Osteocyte (in vitro differentiated cells): ENCODE measurements around the gene TRA2B. TPM values are rescaled to one million over a fixed set of nuclear protein-coding genes. Genes with fewer than 3 reads are reported as not detected.

Experiments
- DNase-seq: peaks from one replicate; pipeline ENCODE4 v3.0.0; 2021; ENCODE audit warnings: mixed read lengths; ENCODE audit not compliant: unreplicated experiment; ENCODE audit errors: extremely low spot score
- H3K27ac Mint-ChIP-seq: one replicate; pipeline ENCODE4 v1.8.0; 2021; ENCODE audit warnings: mild to moderate bottlenecking, mixed read lengths; ENCODE audit not compliant: unreplicated experiment
- H3K27me3 Mint-ChIP-seq: one replicate; pipeline ENCODE4 v1.8.0; 2021; ENCODE audit warnings: mixed read lengths; ENCODE audit not compliant: unreplicated experiment
- H3K36me3 Mint-ChIP-seq: one replicate; pipeline ENCODE4 v1.8.0; 2021; ENCODE audit warnings: mixed read lengths; ENCODE audit not compliant: unreplicated experiment
- H3K4me1 Mint-ChIP-seq: one replicate; pipeline ENCODE4 v1.8.0; 2021; ENCODE audit warnings: mixed read lengths; ENCODE audit not compliant: unreplicated experiment
- H3K4me3 Mint-ChIP-seq: one replicate; pipeline ENCODE4 v1.8.0; 2021; ENCODE audit warnings: mild to moderate bottlenecking, moderate library complexity, mixed read lengths; ENCODE audit not compliant: unreplicated experiment
- H3K9me3 Mint-ChIP-seq: one replicate; pipeline ENCODE4 v1.8.0; 2021; ENCODE audit warnings: mixed read lengths; ENCODE audit not compliant: unreplicated experiment
- CTCF ChIP-seq: fragments of 200-600 bp; sonication (generic); IDR thresholded peaks from 2 replicates; pipeline ENCODE4 v1.5.0; 2021; ENCODE audit warnings: antibody characterized with exemption, mild to moderate bottlenecking, moderate library complexity
- total RNA-seq: library from RNA; stranded (reverse); gene quantifications from 2 replicates; pipeline ENCODE4 v1.2.1, GENCODE V29; 2021

The TRA2B gene
- total RNA-seq, 1 donor from 2014 or later: 113 TPM

GRCh38 chr3:185943760-185944106 lies 5.9 kb upstream of the TRA2B start:
- no peaks in the 10 kb centered on the region for H3K36me3 Mint-ChIP-seq
- no peak overlapping the region for H3K4me3 Mint-ChIP-seq
- H3K27ac Mint-ChIP-seq: peak overlapping the region; percentile 62
- no peak for TF ChIP-seq CTCF
- H3K4me1 Mint-ChIP-seq: peaks cover 16% of the 10 kb centered on the region
- DNase-seq: no peak
- no peaks in the 10 kb centered on the region for H3K9me3 Mint-ChIP-seq
- peaks cover 11% of the 10 kb centered on the region for H3K27me3 Mint-ChIP-seq

- peaks cover 2% of the 10 kb centered on the region for H3K9me3 Mint-ChIP-seq
- peak overlapping the region; percentile 62 for H3K27ac Mint-ChIP-seq
- DNase-seq: peak; percentile 92
- H3K4me3 Mint-ChIP-seq: peak overlapping the region; percentile 59
- no peaks in the 10 kb centered on the region for H3K36me3 Mint-ChIP-seq
- peaks cover 9% of the 10 kb centered on the region for H3K27me3 Mint-ChIP-seq
- peaks cover 17% of the 10 kb centered on the region for H3K4me1 Mint-ChIP-seq
- peak; percentile 98 for TF ChIP-seq CTCF
Measured at GRCh38 chr3:185942907-185943759, 5.3 kb upstream of the TRA2B start.

- Mint-ChIP-seq H3K4me3 (no peak overlapping the region), H3K27ac (peak overlapping the region; percentile 62), H3K4me1 (peaks cover 19% of the 10 kb centered on the region), H3K36me3 (peaks cover 3% of the 10 kb centered on the region), H3K9me3 (peaks cover 2% of the 10 kb centered on the region), H3K27me3 (peaks cover 6% of the 10 kb centered on the region)
- TF ChIP-seq CTCF: no peak
- DNase-seq: no peak
Measured at GRCh38 chr3:185942396-185942795, 4.6 kb upstream of the TRA2B start.

- no peak for DNase-seq
- no peaks in the 10 kb centered on the region for H3K27me3 Mint-ChIP-seq
- no peak for TF ChIP-seq CTCF
- peaks cover 3% of the 10 kb centered on the region for H3K36me3 Mint-ChIP-seq
- H3K4me3 Mint-ChIP-seq: no peak overlapping the region
- H3K4me1 Mint-ChIP-seq: peaks cover 20% of the 10 kb centered on the region
- no peak overlapping the region for H3K27ac Mint-ChIP-seq
- H3K9me3 Mint-ChIP-seq: peaks cover 2% of the 10 kb centered on the region
Measured at GRCh38 chr3:185940951-185941350, 3.1 kb upstream of the TRA2B start.

GRCh38 chr3:185939721-185940120 lies 1.9 kb upstream of the TRA2B start:
- H3K4me3 Mint-ChIP-seq: no peak overlapping the region

More at GRCh38 chr3:185939721-185940120, 1.9 kb upstream of the TRA2B start:
- no peak for DNase-seq
- H3K36me3 Mint-ChIP-seq: peaks cover 3% of the 10 kb centered on the region
- H3K27ac Mint-ChIP-seq: no peak overlapping the region
- no peaks in the 10 kb centered on the region for H3K27me3 Mint-ChIP-seq
- peaks cover 32% of the 10 kb centered on the region for H3K4me1 Mint-ChIP-seq
- TF ChIP-seq CTCF: no peak
- H3K9me3 Mint-ChIP-seq: peaks cover 2% of the 10 kb centered on the region
